ENCODE data around the gene NAA16. TPM values are rescaled to one million over a fixed set of nuclear protein-coding genes. Genes with fewer than 3 reads are reported as not detected.
"Not testable (repeated sequence)": the region's sequence is repeated elsewhere in the genome, so short reads cannot be mapped to it uniquely, and the experiment has no call there.

NAA16 gene
- total RNA-seq, 1 experiment from 2014 or later: 32.4 TPM

GRCh38 chr13:41274881-41275280 is 36.2 kb upstream of the NAA16 start:
- Histone ChIP-seq H3K9me3 (peaks cover 6% of the 10 kb centered on the region), H3K27me3 (replicated peaks; ENCODE audit: control insufficient read depth, insufficient read depth, low read length) (no peaks in the 10 kb centered on the region), H3K4me3 (ENCODE audit: low read depth, low read length) (no peak overlapping the region), H3K4me1 (peaks cover 5% of the 10 kb centered on the region; the same call in 1 of the 2 replicates), H3K36me3 (ENCODE audit: control insufficient read depth, insufficient read depth, low read length) (no peaks in the 10 kb centered on the region)
- no peak overlapping the region for H3K4me3 Mint-ChIP-seq (ENCODE audit: unreplicated experiment)
- no peak for TF ChIP-seq CTCF (IDR thresholded peaks at IDR 0.05; ENCODE audit: insufficient read depth in 1 of 2, low read depth in 1 of 2, low read length in 1 of 2, severe bottlenecking in 1 of 2, unreplicated experiment in 1 of 2)
- H3K27me3 Mint-ChIP-seq (ENCODE audit: insufficient read depth, unreplicated experiment): no peaks in the 10 kb centered on the region
- BruUV-seq (replicated peaks): no TSS peak
- no peaks in the 10 kb centered on the region for H3K4me1 Mint-ChIP-seq (ENCODE audit: low read depth, unreplicated experiment)
- no peaks in the 10 kb centered on the region for H3K36me3 Mint-ChIP-seq (ENCODE audit: insufficient read depth, unreplicated experiment)
- POLR2A ChIA-PET: no interaction called here
- H3K9me3 Mint-ChIP-seq (ENCODE audit: unreplicated experiment): no peaks in the 10 kb centered on the region
- H3K27ac Mint-ChIP-seq (ENCODE audit: unreplicated experiment): no peak overlapping the region
- intact Hi-C loops (cut with micrococcal nuclease; ENCODE audit: unreplicated experiment): no loop called here
- no peak for DNase-seq
- CTCF ChIA-PET: no interaction called here

GRCh38 chr13:41276824-41277223 is 34.2 kb upstream of the NAA16 start:
- intact Hi-C loops (cut with micrococcal nuclease; ENCODE audit: unreplicated experiment): no loop called here
- H3K4me3 Mint-ChIP-seq (ENCODE audit: unreplicated experiment): no peak overlapping the region
- Histone ChIP-seq H3K36me3 (ENCODE audit: control insufficient read depth, insufficient read depth, low read length) (no peaks in the 10 kb centered on the region), H3K9me3 (no peaks in the 10 kb centered on the region), H3K4me3 (ENCODE audit: low read depth, low read length) (no peak overlapping the region), H3K27me3 (replicated peaks; ENCODE audit: control insufficient read depth, insufficient read depth, low read length) (no peaks in the 10 kb centered on the region), H3K4me1 (peaks cover 5% of the 10 kb centered on the region; the same call in 1 of the 2 replicates)
- H3K36me3 Mint-ChIP-seq (ENCODE audit: insufficient read depth, unreplicated experiment): no peaks in the 10 kb centered on the region
- no TSS peak for BruUV-seq (replicated peaks)
- no peak for TF ChIP-seq CTCF (IDR thresholded peaks at IDR 0.05; ENCODE audit: insufficient read depth in 1 of 2, low read depth in 1 of 2, low read length in 1 of 2, severe bottlenecking in 1 of 2, unreplicated experiment in 1 of 2)
- H3K4me1 Mint-ChIP-seq (ENCODE audit: low read depth, unreplicated experiment): no peaks in the 10 kb centered on the region
- no peak overlapping the region for H3K27ac Mint-ChIP-seq (ENCODE audit: unreplicated experiment)
- POLR2A ChIA-PET: no interaction called here
- no peak for DNase-seq
- no peaks in the 10 kb centered on the region for H3K27me3 Mint-ChIP-seq (ENCODE audit: insufficient read depth, unreplicated experiment)
- CTCF ChIA-PET: interaction anchor here (0.7 kb wide), 1 partner anchor 58 kb away, joined by 3 read pairs; no protein-coding TSS in a partner anchor
- H3K9me3 Mint-ChIP-seq (ENCODE audit: unreplicated experiment): no peaks in the 10 kb centered on the region

GRCh38 chr13:41279156-41279555 is 31.9 kb upstream of the NAA16 start:
- DNase-seq; H3K4me3 Mint-ChIP-seq (ENCODE audit: unreplicated experiment); H3K4me3 ChIP-seq (ENCODE audit: low read depth, low read length); H3K36me3 ChIP-seq (ENCODE audit: control insufficient read depth, insufficient read depth, low read length); BruUV-seq (replicated peaks); H3K4me1 ChIP-seq; H3K9me3 Mint-ChIP-seq (ENCODE audit: unreplicated experiment); POLR2A ChIA-PET; CTCF ChIA-PET; H3K36me3 Mint-ChIP-seq (ENCODE audit: insufficient read depth, unreplicated experiment); H3K4me1 Mint-ChIP-seq (ENCODE audit: low read depth, unreplicated experiment); H3K9me3 ChIP-seq; H3K27me3 ChIP-seq (replicated peaks; ENCODE audit: control insufficient read depth, insufficient read depth, low read length); intact Hi-C loops (cut with micrococcal nuclease; ENCODE audit: unreplicated experiment); H3K27me3 Mint-ChIP-seq (ENCODE audit: insufficient read depth, unreplicated experiment); H3K27ac Mint-ChIP-seq (ENCODE audit: unreplicated experiment): not testable (repeated sequence)

- intact Hi-C loops (cut with micrococcal nuclease; ENCODE audit: unreplicated experiment): no loop called here
- no peaks in the 10 kb centered on the region for H3K9me3 Mint-ChIP-seq (ENCODE audit: unreplicated experiment)
- Histone ChIP-seq H3K4me1 (no peaks in the 10 kb centered on the region), H3K27me3 (replicated peaks; ENCODE audit: control insufficient read depth, insufficient read depth, low read length) (no peaks in the 10 kb centered on the region), H3K4me3 (ENCODE audit: low read depth, low read length) (no peak overlapping the region), H3K36me3 (ENCODE audit: control insufficient read depth, insufficient read depth, low read length) (no peaks in the 10 kb centered on the region), H3K9me3 (no peaks in the 10 kb centered on the region)
- H3K4me3 Mint-ChIP-seq (ENCODE audit: unreplicated experiment): no peak overlapping the region
- H3K27me3 Mint-ChIP-seq (ENCODE audit: insufficient read depth, unreplicated experiment): no peaks in the 10 kb centered on the region
- ChIA-PET POLR2A (no interaction called here), CTCF (no interaction called here)
- H3K27ac Mint-ChIP-seq (ENCODE audit: unreplicated experiment): no peak overlapping the region
- H3K4me1 Mint-ChIP-seq (ENCODE audit: low read depth, unreplicated experiment): peaks cover 7% of the 10 kb centered on the region
- no TSS peak for BruUV-seq (replicated peaks)
- TF ChIP-seq CTCF (IDR thresholded peaks at IDR 0.05; ENCODE audit: insufficient read depth in 1 of 2, low read depth in 1 of 2, low read length in 1 of 2, severe bottlenecking in 1 of 2, unreplicated experiment in 1 of 2): no peak
- DNase-seq: no peak
- H3K36me3 Mint-ChIP-seq (ENCODE audit: insufficient read depth, unreplicated experiment): no peaks in the 10 kb centered on the region
Measured at GRCh38 chr13:41282129-41282571, 28.9 kb upstream of the NAA16 start.

Measured in Caco-2 (cell line).